Left lobe of liver (tissue), 2 donors: ENCODE data around the gene NOD2. TPM values are rescaled to one million over a fixed set of nuclear protein-coding genes. Genes with fewer than 3 reads are reported as not detected.

Source experiments
- ATAC-seq: fragments of 200-7000 bp; cut with Tn5 transposase; one replicate; pipeline ENCODE4 v1.9.1; 2020; ENCODE audit warnings: mild to moderate bottlenecking, moderate library complexity
- DNase-seq: peaks from one replicate; pipeline ENCODE4 v3.0.0-alpha.2; 2020; ENCODE audit warnings: low spot score
- total RNA-seq: library from RNA; stranded (reverse); gene quantifications from one replicate; pipeline ENCODE4 v1.2.1, GENCODE V29; 2021
- donor health status: DM: no; HTN: no; CAD: no; lungs with moderate emphysema.
- donor health status: DM: no; HTN: yes; CAD: no.

The NOD2 gene
- total RNA-seq, result 0.68 TPM

DNA sequence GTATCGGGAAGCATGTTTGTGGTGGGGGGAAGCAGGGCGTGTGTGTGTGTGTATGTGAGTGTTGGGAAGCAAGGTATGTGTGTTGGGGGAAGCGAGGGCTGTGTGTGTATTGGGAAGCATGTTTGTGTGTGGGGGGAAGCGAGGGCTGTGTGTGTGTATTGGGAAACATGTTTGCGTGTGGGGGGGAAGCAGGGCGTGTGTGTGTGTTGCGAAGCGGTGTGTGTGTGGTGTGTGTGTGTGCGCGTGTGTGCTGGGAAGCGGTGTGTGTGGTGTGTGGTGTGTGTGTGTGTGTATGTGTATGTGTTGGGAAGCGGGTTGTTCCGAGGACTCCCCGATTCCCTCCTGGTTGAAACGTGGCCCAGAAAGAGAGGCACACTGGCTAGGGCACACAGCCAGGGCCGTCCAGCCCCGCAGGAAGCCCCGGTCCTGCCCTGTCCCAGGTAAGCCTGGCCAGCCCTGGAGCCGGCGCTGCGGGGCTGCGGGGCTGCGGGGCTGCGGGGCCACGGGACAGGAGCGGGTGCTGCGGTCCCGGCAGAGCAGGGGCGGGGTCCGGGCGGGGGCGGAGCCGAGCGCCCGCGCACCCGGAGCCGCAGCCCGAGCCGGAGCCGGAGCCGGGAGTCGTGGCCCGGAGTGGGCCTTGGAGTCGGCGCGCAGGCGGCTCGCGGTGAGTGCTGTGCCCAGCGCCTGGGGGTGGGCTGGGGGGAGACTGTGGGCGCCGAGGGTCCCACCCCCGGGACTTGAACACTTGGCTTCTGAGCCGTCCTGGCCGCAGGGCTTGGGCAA is at the start of gene NOD2:
TSS of gene NOD2 (plus strand) at position 608 of the 783 bp plus-strand sequence. CDS start 5,890 bp downstream, outside the sequence.
- DNase-seq, result no peak
- ATAC-seq, result peak; percentile 57

DNA sequence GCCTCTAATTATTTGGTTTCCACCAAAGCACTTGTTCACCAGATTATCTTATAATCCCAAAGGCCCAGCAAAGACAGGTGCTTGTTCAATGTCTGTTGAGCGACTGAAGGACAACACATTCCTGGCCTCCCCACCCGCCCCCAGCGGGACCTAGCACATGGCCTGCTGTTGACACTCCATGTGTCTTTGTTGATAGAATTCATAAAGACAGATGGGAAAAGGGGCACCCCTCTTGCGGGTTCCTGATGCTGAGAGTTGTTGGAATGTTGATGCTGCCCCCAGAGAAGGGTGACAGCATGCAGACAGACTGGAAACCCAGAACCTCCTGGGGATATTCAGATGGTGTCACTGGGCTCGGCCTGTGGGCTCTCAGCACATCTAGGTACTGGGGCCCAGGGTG is 49.2 kb upstream of the NOD2 start:
- no peak for DNase-seq
- no peak for ATAC-seq

DNA sequence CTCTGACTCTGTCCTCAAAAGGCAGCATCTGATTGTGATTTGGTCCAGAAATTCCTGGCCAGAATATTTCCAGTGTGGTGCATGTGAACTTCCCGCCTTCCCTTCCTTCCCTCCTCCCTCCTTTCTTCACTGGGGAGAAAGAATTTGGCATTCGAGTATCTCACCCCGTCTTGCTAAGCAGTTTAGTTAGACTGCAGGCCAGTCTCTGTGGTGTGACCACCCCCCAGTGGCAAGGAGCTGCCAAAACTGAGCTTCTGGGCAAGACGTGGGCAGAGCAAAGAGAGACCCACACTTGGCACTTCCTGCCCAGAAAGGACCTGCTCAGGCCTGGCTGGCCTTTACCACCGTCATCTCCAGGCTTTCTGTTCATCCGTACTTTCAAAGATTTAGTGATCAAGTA is 48.7 kb upstream of the NOD2 start:
- ATAC-seq, result peak; percentile 84
- DNase-seq, result no peak

DNA sequence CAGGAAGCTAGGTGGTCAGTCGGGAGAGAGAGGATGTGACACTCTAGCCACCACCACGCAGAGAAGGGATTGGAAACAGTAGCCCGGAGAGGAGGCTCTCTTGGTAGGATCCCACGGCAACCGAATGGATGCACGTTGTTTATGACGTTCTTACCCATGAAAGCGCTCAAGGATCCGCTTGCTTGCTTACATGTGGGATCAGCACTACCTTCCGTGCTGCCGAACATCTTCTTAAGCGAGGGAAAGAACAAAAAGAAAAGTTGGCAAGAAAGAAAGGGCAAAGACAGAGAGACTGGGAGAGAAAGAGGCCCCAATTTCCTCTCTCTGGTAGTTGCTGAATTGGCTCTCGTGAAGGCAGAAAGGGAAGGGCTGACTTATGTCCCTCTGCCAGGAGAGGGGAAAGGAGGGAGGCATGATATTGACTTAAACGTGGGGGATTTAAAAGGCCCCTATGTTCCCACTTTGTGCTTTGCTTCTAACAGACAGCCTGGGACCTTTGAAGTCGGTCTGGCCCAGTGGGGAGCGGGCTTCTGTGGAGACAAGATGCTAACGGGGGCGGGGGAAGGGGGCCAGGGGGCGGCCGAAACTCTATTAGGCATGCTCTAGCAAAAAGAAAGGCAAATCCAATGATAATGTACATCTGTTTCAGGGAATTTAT is 47.7 kb upstream of the NOD2 start:
- ATAC-seq (no peak), DNase-seq (no peak)

DNA sequence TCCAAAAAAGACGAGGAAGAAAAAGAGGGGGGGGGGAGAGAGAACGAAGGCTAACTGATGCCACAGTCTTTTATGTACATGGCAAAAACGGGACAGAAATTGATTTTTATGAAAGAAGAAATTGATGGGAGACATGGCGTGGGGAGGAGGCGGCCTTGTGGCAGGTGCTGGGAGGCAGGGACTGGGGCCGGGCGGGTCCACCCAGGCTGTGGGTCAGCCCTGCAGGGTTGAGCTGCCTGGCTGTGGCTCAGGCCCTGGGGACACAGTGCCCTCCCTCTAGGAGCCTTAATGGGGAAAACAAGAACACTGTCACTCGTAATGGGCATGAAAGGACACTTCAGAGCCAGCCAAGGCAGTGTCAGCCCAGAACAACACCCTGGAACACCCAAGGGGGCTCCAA is 47.1 kb upstream of the NOD2 start:
- no peak for ATAC-seq
- no peak for DNase-seq

DNA sequence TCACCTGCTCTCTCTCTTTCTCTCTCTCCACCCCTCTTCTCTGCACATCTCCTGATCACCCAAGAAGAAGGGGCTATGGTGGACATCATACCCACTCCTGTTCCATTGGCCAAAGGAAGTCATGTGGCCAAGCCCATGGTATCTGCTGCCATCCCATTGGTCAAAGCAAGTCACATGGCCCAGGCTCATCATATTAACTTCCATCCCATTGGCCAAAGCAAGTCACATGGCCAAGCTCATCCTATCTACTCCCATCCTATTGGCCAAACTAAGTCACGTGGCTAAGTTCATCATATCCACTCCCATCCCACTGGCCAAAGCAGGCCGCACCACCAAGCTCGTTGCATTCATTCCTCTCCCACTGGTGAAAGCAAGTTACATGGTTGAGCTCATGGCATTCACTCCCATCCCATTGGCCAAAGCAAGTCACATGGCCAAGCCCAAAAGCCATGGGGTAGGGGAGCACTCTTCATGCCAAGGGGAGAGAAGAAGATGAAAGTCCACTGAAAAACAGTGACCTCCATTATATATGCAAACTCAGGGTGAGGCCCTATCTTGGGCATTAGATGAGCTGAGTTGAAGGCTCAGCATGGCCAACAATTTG is 41.5 kb upstream of the NOD2 start:
- DNase-seq (no peak), ATAC-seq (no peak)

DNA sequence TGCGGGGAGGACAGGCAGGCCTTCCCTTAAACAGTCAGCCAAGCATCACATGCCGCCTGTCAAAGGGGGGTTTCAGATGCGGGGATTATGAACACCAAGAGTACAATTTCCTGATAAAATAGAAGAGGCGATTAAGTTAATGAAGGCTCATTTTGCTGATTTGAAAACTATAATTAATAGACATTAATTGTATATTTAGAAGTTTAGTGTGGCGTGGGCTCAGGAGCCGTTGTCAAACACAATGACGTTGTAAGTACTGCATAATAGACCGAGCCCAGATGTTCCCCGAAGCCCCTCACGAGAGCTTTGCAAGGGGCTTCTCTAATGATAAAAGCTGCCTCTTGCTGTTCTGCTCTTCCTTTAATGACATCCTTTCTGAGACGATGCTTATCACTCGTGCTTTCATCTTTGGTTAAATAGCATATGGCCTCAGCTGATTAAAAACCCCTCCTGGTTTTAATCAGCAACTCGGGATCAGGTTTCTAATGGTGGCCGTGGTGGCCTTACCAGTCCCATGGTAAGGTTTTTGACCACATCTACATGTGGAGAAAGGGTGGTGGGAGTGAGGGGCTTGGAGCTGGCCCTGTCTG is 40.5 kb upstream of the NOD2 start:
- DNase-seq, result no peak

DNA sequence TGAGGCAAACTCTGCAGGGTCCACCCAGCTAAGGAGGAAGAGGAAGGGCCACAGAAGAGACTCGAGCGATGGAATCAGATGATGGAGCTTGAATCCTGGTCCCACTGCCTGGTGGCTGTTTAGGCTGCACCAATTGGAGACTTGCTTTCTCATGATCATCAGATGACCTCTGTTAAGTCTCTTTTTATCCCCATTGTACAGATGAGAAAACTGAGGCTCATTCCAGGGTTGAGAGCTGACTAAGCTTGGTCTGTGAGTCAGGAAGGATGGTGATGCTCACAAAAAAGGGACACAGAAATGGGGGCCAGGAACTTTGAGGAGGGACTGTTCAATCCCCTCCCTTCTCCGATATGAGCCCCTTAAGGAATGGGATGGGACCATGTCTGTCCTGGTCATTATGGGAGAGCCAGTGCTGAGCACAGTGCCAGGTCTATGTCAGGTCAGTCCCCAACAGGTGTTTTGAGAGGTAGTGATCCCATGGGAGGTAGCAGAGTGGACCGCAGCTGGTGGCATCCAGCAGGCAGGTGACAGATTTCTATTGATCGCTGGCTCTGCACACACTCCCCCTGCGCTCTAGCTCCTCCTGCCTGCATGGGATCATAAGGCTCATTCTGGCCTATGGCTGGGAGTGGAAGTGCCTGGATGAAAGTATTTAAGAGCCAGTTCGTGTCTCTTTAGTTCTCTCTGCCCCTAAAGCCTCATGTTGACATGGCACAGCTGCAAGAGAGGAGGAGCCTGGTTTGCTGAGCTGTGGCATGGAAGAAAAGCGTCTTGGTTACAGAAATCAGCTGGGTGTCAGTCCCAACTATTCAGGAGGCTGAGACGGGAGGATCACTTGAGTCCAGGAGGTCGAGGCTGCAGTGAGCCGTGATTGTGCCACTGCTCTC is 39.5 kb upstream of the NOD2 start:
- DNase-seq (no peak), ATAC-seq (peak; percentile 70)

More for the DNA sequence above, 40.5 kb upstream of the NOD2 start:
- no peak for ATAC-seq

DNA sequence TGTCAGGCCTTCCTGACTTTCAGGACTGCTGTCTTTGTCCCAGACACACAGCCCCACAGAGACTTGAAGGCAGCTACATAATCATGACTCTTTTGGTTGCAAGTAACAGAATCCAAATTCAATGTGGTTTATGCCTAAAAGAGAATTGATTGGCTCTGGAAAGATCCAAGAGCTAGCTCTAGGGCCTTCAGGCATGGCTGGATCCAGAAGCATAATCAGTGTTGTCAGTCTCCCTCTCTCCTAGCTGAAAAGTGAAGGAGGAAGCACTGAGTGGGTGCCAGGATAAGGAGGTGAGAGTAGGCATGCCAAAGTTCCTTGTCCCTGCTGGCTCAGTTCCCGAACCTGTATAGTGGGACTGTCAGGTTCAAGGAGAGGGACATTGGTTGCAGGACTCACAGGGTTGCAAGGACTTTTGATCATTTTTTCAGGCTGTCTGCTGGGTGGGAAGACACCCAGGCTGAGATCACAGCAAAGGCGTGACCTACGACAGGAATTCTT is 37.8 kb upstream of the NOD2 start:
- no peak for DNase-seq
- ATAC-seq, result no peak

DNA sequence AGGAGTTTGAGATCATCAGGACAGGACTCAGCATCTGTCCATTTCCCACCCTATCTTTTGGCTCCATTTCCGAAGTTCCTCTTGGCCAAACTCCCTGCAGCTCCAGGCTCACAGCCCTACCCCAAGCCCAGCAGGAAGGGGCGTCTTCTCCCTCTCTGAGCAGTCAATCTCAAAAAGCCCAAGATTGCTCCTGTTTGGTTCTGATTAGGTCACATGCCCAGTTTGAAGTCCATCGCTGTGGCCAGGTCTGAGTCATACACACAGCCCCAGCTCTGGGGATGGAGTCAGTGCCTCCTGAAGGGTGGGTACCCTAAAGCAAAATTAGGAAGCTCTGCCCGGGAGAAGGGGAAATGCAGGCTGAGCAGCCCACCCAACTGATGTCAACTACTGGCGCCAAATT is 36.2 kb upstream of the NOD2 start:
- ATAC-seq (no peak), DNase-seq (no peak)

DNA sequence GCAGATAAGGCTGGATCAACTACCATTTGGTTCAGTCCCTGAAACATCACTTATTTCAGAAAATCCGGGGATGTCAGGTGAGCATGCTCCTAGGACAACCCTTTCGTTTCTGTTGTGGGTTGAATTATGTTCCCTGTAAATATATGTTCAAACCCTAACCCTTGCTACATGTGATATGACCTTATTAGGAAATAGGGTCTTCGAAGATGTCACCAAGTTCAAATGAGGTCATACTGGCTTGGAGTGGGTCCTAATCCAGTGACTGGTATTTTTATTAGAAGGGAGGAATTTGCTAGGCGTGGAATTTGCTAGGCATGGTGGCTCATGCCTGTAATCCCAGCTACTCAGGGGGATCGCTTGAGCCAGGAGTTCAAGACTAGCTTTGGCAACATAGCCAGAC is 33.6 kb upstream of the NOD2 start:
- DNase-seq, result no peak
- no peak for ATAC-seq

DNA sequence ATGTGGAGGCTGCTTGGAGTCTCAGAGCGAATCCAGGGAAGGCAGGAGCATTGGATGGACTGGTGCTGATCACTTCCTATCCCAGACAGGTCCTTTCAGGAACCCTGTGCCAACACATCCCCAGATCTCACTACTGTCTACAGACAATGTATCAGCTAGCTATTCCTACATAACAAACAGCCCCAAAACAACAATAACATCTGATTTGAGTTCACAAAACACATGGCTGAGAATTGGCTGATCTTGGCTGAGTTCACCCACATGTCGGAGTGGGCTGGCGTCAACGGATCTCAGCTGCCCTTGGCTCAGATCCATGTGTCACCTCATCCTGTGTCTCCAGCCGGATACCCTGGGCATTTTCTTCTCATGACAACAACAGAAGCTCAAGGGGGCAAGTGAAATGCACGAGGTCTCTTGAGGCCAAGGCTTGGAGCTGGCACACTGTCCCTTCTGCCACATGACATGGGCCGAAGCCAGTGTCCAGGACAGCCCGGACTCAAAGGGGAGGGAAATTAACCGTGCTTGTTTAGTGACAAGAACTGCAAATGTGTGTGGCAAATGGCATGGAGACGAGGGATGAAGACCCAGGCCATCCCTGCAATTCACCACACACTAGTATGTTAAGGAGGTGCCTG is 31.0 kb upstream of the NOD2 start:
- DNase-seq (no peak), ATAC-seq (no peak)

DNA sequence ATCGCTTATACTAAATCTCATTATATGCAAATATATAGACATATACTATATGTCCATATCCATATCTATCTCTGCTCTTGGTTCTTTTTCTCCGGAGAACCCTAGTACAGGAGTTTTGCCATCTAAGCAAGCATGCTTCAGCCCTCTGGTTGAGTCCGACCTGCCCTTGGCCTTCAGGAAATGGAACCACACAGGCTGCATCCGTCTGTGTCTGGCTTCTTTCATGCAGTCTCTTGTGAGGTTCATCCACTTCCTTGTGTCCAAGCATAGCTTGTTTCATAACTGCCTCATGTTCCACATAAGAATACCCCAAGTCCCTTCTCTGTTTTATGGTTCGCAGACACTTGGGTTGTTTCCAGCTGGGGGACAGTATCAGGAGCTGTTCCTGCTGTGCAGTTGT is 29.1 kb upstream of the NOD2 start:
- DNase-seq (no peak), ATAC-seq (no peak)

DNA sequence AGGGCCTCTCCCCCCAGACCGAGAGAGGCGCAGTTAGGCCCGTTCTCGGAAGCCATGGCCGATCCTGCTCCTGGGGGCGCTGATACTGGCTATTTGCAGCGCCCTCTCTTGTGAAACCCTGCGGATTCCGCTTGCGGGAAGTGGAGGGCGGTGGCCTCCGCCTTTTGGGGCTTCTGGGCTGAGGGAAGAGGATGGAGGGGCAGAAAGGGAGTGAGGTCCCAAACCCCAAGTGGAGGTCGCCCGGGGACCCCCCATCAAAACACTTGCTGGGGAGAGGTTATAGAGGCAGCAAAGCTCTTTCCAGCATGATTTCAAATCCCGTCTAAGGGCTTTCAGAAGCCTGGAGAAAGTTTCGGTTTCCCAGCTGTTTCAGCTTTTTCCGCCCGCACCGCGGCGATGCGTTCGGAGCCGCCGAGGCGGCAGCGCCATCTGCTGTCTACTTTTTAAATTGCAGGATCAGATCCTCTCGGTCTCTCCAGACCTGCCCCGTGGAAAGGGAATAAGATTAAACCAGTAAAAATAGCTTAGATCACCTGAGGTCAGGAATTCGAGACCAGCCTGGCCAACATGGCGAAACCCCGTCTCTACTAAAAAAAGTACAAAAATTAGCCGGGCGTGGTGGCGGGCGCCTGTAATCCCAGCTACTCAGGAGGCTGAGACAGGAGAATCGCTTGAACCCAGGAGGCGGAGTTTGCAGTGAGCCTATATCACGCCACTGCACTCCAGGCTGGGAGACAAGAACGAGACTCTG is 28.1 kb upstream of the NOD2 start:
- peak; percentile 84 for ATAC-seq
- peak; percentile 82 for DNase-seq

DNA sequence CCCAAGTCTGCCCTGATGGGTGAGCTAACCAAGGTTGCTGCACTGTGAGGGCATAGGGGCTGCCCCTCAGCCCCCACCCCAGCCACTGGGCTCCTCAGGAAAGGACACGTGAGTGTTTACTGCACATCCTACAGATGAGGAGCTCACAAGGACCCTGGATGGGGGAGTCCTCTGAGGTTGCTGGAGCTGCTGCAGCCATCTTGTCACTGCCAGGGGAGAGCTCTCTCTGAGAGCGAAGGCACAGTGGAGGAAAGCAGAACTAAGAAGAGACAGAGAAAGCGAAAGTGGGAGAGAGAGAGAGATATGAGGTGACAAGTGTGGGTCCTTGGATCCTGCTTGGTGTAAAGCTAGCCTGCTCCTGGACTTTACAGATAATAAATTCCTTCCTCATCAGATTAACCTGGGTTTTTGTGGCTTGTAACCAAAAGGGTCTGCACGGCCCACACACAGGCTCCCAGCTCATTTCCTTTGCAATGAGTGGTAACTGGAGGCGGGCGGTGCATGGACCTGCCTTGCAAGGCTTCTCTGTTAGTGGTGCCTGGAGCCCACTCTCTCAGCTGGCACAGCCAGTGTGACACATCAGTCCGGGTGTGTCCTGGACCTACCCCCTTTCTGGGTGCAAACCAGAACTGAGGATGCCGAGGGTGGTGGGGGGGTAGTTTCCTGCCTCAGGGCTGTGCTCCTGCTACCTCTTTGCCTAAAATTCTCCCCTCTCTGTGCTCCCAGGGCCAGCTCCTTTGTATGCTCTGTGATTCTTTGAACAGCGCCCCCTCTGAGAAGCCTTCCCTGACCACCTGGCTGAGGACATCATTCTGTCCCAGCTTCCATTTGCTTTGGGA is 26.5 kb upstream of the NOD2 start:
- ATAC-seq, result no peak

DNA sequence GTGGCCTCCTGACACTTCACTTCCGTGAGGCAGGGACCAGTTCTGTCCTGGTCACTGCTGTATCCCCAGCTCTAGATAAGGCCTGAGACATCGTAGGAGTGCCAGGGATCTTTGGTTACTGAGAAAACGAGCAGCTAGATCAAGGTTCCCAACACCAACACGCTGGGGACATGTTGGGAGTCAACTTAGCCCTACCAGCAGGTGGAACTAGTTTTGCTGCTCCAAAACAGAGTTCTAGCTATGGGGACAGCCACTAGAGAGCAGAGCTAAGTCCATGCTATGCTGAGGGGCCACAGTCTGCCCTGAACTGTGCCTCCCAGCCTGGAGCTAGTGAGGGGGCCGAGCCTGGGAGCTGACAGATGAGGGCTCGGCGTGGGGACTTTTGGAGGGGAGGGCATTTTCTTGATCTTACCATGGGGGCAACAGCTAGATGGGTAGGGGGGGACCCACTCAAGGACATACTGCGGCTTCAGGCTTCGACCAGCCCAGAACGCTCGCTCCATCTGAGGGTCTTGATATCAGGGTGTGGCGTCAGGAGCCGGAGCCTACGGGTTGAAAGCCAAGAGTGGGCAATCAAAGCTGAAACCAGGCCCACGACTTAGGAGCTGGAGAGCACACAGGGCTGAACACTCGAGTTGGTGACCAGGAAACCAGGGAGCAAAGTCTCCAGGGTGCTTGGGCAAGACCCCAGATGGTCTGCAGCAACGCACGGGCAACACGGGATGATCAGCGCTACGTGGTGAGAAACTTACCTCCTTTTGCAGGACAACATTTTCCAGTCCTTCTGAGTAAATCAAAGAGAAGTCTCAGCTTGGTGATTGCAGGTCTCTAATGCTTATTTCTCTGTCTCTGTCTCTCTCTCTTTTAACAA is 25.7 kb upstream of the NOD2 start:
- peak; percentile 23 for ATAC-seq
- DNase-seq, result no peak

More for the DNA sequence above, 26.5 kb upstream of the NOD2 start:
- no peak for DNase-seq

DNA sequence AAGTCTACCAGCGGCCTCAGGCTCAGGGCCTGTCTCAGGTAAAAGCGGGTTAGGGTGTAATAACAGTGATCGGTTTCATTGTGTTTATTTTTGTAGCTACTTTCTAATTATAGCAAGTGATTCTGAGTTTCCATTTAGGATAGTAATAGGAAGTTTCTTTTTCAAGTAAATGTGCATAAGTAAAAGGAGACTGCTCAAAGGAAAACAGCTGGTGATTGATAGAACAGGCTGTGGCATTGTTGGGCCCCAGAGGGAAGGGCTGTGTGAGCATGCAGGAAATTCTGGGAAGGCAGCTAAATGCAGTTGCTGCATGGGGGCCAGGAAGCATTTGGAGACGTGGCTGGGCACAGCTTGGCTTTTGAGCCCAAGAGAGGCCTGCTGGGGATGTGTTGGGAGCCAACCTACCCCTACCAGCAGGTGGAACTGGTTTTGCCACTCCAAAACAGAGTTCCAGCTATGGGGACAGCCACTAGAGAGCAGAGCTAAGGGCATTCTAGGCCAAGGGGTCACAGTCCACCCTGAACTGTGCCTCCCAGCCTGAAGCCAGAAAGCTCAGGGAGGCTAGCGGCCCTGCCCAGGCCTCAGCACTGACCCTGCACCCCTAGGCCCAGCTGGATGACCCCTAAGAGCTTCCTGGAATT is 24.9 kb upstream of the NOD2 start:
- DNase-seq (peak; percentile 72), ATAC-seq (peak; percentile 91)
